Upper lobe of right lung (tissue), 1 donor: Measurements from ENCODE around the gene CLECL1. TPM values are rescaled to one million over a fixed set of nuclear protein-coding genes. Genes with fewer than 3 reads are reported as not detected.

Experiments
- ATAC-seq: fragments of 200-7000 bp; cut with Tn5 transposase; one replicate; pipeline ENCODE4 v1.9.1; 2020; ENCODE audit warnings: mild to moderate bottlenecking, moderate library complexity
- DNase-seq: peaks from one replicate; pipeline ENCODE4 v3.0.0-alpha.2; 2020
- H3K27ac ChIP-seq: fragments of 200-600 bp; one replicate; pipeline ENCODE4 v1.8.0; 2022
- H3K27me3 ChIP-seq: fragments of 200-600 bp; one replicate; pipeline ENCODE4 v1.8.0; 2022; ENCODE audit warnings: mild to moderate bottlenecking
- H3K36me3 ChIP-seq: fragments of 200-600 bp; one replicate; pipeline ENCODE4 v1.8.0; 2022
- H3K4me1 ChIP-seq: fragments of 200-600 bp; one replicate; pipeline ENCODE4 v1.8.0; 2022
- H3K4me3 ChIP-seq: fragments of 200-600 bp; one replicate; pipeline ENCODE4 v1.8.0; 2022; ENCODE audit warnings: mild to moderate bottlenecking
- H3K9me3 ChIP-seq: fragments of 200-600 bp; one replicate; pipeline ENCODE4 v1.8.0; 2022
- intact Hi-C: fragments of 100-400 bp; cut with DNase I; formaldehyde crosslinking; loops from one replicate; pipeline ENCODE4 v1.11.0; 2022
- total RNA-seq: library from RNA; stranded (reverse); fragmentation: NEBNext Ultra II Directional; extraction: Animal tissue kit (Norgen Biotek cat#: 25700); gene quantifications from one replicate; pipeline ENCODE4 v1.2.1, GENCODE V29; 2021
- TF ChIP-seq, protein P1 (sequence below): fragments of 200-600 bp; IDR thresholded peaks from one replicate; pipeline ENCODE4 v1.8.0; 2022; ENCODE audit warnings: antibody characterized with exemption
- donor health status: DM: no; HTN: yes; CAD: no; lungs with severe emphysema.

The CLECL1 gene
- total RNA-seq, 1 donor from 2014 or later: 3.4 TPM

DNA sequence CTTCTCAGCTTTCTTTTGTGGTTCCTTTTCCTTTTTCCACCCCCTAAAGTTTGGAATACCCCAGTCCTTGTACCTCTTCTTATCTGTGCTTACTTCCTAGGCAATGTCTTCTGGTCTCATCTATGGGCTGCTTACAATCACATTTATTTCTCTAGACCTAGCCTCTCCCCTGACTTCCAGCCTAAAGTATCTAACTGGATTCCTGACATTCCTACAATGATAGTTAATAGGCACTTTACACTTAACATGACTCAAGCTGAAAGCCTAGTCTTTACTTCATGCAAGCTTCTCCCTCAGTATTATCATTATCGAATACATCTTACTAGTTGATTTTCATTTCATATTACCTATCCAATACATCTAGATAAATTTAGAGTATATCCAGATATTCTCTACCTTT lies 21.2 kb downstream of the CLECL1 start:
- ATAC-seq: no peak
- TF ChIP-seq, protein P1, sequence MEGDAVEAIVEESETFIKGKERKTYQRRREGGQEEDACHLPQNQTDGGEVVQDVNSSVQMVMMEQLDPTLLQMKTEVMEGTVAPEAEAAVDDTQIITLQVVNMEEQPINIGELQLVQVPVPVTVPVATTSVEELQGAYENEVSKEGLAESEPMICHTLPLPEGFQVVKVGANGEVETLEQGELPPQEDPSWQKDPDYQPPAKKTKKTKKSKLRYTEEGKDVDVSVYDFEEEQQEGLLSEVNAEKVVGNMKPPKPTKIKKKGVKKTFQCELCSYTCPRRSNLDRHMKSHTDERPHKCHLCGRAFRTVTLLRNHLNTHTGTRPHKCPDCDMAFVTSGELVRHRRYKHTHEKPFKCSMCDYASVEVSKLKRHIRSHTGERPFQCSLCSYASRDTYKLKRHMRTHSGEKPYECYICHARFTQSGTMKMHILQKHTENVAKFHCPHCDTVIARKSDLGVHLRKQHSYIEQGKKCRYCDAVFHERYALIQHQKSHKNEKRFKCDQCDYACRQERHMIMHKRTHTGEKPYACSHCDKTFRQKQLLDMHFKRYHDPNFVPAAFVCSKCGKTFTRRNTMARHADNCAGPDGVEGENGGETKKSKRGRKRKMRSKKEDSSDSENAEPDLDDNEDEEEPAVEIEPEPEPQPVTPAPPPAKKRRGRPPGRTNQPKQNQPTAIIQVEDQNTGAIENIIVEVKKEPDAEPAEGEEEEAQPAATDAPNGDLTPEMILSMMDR: no peak
- no peak overlapping the region for H3K27ac ChIP-seq
- intact Hi-C loops: no loop called here
- no peaks in the 10 kb centered on the region for H3K27me3 ChIP-seq
- no peaks in the 10 kb centered on the region for H3K4me1 ChIP-seq
- no peak for DNase-seq
- H3K9me3 ChIP-seq: no peaks in the 10 kb centered on the region
- no peak overlapping the region for H3K4me3 ChIP-seq
- H3K36me3 ChIP-seq: no peaks in the 10 kb centered on the region

DNA sequence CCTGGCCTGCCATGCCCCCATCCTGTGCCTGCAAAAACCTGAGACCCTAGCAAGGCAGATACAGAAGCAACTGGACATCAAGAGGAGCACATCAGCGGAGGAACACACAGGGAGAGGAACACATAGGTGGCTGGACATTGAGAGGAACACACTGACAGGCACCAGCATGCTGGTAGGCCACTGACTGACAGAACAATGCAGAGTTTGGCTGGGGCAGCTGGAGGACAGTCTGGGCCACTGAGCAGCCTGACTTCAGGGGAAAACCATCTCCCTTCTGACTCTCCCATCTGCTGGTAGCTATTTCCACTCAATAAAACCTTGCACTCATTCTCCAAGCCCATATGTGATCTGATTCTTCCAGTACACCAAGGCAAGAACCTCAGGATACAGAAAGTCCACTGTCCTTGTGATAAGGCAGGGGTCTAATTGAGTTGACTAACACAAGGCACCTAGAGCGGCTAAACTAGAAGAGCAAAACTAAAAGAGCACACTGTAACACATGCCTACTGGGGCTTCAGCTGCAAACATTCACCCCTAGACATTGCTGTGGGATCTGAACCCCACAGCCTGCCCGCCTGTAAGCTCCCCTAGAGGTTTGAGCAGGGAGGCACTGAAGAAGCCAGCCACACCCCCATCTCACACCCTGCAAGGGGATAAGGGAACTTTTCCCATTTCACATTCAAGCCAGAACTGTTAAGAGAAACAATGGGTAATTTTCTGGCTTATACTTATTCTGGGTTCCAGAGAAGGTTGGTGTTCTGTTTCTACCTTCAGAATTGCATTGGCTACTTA lies 22.1 kb downstream of the CLECL1 start:
- ATAC-seq (peak; percentile 32), DNase-seq (no peak)
- Histone ChIP-seq H3K27ac (no peak overlapping the region), H3K27me3 (no peaks in the 10 kb centered on the region), H3K4me1 (no peaks in the 10 kb centered on the region), H3K4me3 (no peak overlapping the region), H3K9me3 (no peaks in the 10 kb centered on the region), H3K36me3 (no peaks in the 10 kb centered on the region)
- TF ChIP-seq, protein P1: no peak
- intact Hi-C loops: no loop called here

DNA sequence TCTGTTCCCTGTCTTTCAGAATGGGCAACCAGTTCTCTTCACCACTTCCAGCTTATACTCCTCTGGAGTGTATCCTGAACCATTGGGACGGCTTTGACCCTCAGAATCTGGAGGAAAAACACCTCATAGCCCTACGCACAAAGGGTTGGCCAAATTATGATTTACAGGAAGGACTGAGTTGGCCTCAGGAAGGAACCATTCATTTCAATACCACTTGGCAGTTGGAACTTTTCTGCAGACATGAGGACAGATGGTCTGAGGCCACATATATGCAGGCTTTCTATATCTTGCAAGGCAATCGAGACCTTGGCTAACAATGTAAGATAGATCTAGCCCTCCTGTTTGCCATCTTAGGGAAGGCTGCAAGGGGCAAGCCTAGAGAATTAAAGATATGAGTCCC lies 24.0 kb downstream of the CLECL1 start:
- Histone ChIP-seq H3K4me3 (no peak overlapping the region), H3K36me3 (no peaks in the 10 kb centered on the region), H3K4me1 (no peaks in the 10 kb centered on the region), H3K27ac (no peak overlapping the region), H3K9me3 (no peaks in the 10 kb centered on the region), H3K27me3 (no peaks in the 10 kb centered on the region)
- DNase-seq (no peak), ATAC-seq (no peak)
- TF ChIP-seq, protein P1: no peak
- intact Hi-C loops: loop anchor here (10.0 kb wide), 1 partner anchor 74 kb away; no protein-coding TSS in a partner anchor

DNA sequence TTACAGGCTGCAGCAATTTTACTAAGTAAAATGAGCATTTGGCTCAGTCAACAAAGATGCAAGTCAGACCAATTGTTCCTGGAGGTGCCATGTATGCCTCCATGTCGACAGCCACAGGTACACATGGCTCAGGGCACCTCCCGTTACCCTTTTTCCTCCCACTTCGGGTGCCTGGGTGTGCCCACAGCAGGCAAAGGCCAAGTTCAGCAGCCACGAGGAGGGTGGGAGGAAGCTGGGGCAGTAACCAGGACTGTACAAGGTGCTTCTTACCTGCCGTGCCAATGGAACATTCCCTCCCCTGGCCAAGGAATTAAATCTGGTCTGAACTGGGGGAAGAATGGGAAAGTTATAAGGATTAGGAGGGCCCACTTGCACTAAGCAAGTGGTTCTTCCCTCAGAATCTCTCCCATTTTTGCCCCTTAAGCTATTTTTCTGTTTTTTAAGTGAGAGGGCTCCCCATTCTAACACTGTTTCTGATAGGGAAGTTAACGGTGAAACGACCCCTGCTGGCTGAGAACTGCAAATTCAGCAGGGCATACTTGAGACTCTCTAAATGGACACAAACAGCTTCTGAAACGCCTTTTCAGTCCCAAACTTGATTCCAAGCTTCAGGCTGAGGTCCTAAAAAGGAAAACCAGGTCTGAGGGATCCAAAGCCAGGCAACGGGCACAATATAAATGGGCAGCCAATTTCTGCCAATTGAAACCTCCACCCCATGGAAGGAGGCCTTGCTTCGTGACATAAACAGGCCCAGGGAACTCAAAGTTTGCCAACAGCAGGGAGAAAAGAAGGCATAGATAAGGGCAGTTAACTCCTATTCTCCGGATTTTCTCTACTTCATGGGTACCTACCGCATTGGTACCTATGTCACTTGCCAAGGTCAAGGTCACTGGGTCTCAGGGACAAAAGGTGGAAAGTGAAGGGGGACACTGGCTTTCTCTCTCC lies 24.8 kb downstream of the CLECL1 start:
- no peak for DNase-seq
- TF ChIP-seq, protein P1: peak; percentile 84
- Histone ChIP-seq H3K36me3 (no peaks in the 10 kb centered on the region), H3K9me3 (no peaks in the 10 kb centered on the region), H3K27ac (no peak overlapping the region), H3K4me1 (no peaks in the 10 kb centered on the region), H3K4me3 (no peak overlapping the region), H3K27me3 (no peaks in the 10 kb centered on the region)
- intact Hi-C loops: loop anchor here (10.0 kb wide), 1 partner anchor 73 kb away; no protein-coding TSS in a partner anchor
- ATAC-seq: peak; percentile 85

DNA sequence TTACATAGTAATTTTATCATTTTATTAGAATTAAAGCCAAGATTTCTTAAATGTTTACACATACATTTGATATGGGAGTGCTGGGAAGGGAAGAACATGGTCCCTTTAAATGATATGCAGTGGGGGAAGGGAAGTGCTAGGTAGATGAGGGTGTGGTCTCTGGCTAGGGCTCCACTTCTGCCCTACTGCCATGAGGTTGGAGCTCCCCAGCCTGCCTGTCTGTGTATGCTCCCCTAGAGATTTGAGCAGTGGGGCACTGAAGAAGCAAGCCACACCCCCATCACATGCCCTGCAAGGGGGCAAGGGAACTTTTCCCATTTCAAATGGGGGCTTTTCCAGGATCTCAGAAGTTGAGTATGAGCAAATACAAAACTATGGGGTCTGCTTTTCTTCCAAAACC lies 25.5 kb downstream of the CLECL1 start:
- intact Hi-C loops: loop anchor here (10.0 kb wide), 1 partner anchor 73 kb away; no protein-coding TSS in a partner anchor
- ATAC-seq: no peak

More for the DNA sequence above, 25.5 kb downstream of the CLECL1 start:
- H3K36me3 ChIP-seq: no peaks in the 10 kb centered on the region
- no peak overlapping the region for H3K27ac ChIP-seq
- no peaks in the 10 kb centered on the region for H3K9me3 ChIP-seq
- DNase-seq: no peak
- H3K4me1 ChIP-seq: no peaks in the 10 kb centered on the region
- H3K27me3 ChIP-seq: no peaks in the 10 kb centered on the region
- TF ChIP-seq, protein P1: no peak
- no peak overlapping the region for H3K4me3 ChIP-seq
